Neural crest cell (in vitro differentiated cells): Measurements from ENCODE around the gene PITHD1. TPM values are rescaled to one million over a fixed set of nuclear protein-coding genes. Genes with fewer than 3 reads are reported as not detected.
"Not testable (repeated sequence)": the region's sequence is repeated elsewhere in the genome, so short reads cannot be mapped to it uniquely, and the experiment has no call there.

Source experiments
- DNase-seq: peaks from one replicate; pipeline ENCODE4 v3.0.0; 2021; ENCODE audit warnings: low read depth, mixed read lengths, low spot score
- H3K27ac Mint-ChIP-seq: one replicate; pipeline ENCODE4 v1.8.0; 2021; ENCODE audit warnings: mild to moderate bottlenecking, mixed read lengths; ENCODE audit not compliant: unreplicated experiment
- H3K27me3 Mint-ChIP-seq: 2 replicates; pipeline ENCODE4 v1.8.0; 2021; ENCODE audit warnings: low read depth, mild to moderate bottlenecking, mixed read lengths
- H3K36me3 Mint-ChIP-seq: 2 replicates; pipeline ENCODE4 v1.8.0; 2021; ENCODE audit warnings: low read depth, mild to moderate bottlenecking, mixed read lengths
- H3K4me1 Mint-ChIP-seq: 2 replicates; pipeline ENCODE4 v1.8.0; 2021; ENCODE audit warnings: mixed read lengths
- H3K4me3 Mint-ChIP-seq: one replicate; pipeline ENCODE4 v1.8.0; 2021; ENCODE audit warnings: mild to moderate bottlenecking, mixed read lengths
- H3K9me3 Mint-ChIP-seq: 2 replicates; pipeline ENCODE4 v1.8.0; 2021; ENCODE audit warnings: mixed read lengths
- long read RNA-seq: library from polyadenylated mRNA; unstranded; transcript quantifications from one replicate; pipeline ENCODE4 v2.0.0, GENCODE V29; 2020
- total RNA-seq: library from RNA; stranded (reverse); gene quantifications from 2 replicates; pipeline ENCODE4 v1.2.1, GENCODE V29; 2021
- TF ChIP-seq, protein P1 (sequence below): fragments of 200-600 bp; sonication (generic); conservative IDR thresholded peaks from 2 replicates; pipeline ENCODE4 v1.5.0; 2021; ENCODE audit warnings: antibody characterized with exemption, mild to moderate bottlenecking

PITHD1 gene, protein sequence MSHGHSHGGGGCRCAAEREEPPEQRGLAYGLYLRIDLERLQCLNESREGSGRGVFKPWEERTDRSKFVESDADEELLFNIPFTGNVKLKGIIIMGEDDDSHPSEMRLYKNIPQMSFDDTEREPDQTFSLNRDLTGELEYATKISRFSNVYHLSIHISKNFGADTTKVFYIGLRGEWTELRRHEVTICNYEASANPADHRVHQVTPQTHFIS
- 54.8 and 57.5 TPM in 2 replicates for total RNA-seq
- long read RNA-seq, transcript PITHD1-201 (6 exons, 1,603 nt): major isoform, 12 of 15 reads
- long read RNA-seq, partial matches to known transcripts: 3 of 15 reads
- long read RNA-seq, other reads (novel, unspliced or antisense): 0 of 15 reads

DNA sequence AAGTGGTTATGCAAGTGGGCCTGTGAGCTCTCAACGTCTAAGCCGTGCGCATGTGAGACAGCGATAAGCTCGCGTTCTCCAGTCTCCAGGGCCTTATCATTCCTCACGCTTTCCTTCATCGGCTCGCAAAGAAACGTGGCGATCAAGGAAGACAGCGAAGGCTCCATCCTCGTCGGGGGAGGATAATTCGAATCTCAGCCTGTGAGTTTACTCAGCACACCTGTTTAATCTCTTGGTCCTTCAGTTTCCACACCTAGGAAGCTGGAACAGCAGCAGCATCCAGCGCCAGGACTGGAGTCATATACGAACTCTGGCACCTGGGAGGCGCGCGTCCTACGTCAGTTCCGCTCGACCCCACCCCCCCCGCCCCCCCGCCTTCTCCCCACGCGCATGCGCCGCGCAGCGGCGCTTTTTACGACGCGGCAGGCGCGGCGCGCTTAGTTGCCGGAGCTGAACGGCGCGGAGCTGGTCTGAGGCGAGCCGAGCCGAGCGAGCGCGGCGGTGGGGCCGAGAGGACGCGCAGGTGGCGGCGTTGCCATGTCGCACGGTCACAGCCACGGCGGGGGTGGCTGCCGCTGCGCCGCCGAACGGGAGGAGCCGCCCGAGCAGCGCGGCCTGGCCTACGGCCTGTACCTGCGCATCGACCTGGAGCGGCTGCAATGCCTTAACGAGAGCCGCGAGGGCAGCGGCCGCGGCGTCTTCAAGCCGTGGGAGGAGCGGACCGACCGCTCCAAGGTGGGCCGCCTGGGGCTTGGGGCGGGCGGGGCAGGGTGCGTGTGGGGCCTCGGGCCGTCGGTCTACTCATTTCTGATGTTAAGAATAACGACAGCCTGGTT is at the start of gene PITHD1:
TSS of gene PITHD1 (plus strand) at position 440 of the 836 bp plus-strand sequence. CDS start at position 538, 98 bp downstream.
- H3K4me1 Mint-ChIP-seq: peaks cover 26% of the 10 kb centered on the region
- peak within 1 kb of the TSS; percentile 94 for H3K4me3 Mint-ChIP-seq
- H3K9me3 Mint-ChIP-seq: no peaks in the 10 kb centered on the region
- H3K36me3 Mint-ChIP-seq: peaks cover 5% of the 10 kb centered on the region
- TF ChIP-seq, protein P1, sequence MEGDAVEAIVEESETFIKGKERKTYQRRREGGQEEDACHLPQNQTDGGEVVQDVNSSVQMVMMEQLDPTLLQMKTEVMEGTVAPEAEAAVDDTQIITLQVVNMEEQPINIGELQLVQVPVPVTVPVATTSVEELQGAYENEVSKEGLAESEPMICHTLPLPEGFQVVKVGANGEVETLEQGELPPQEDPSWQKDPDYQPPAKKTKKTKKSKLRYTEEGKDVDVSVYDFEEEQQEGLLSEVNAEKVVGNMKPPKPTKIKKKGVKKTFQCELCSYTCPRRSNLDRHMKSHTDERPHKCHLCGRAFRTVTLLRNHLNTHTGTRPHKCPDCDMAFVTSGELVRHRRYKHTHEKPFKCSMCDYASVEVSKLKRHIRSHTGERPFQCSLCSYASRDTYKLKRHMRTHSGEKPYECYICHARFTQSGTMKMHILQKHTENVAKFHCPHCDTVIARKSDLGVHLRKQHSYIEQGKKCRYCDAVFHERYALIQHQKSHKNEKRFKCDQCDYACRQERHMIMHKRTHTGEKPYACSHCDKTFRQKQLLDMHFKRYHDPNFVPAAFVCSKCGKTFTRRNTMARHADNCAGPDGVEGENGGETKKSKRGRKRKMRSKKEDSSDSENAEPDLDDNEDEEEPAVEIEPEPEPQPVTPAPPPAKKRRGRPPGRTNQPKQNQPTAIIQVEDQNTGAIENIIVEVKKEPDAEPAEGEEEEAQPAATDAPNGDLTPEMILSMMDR: no peak
- DNase-seq: peak; percentile 65
- H3K27me3 Mint-ChIP-seq: no peaks in the 10 kb centered on the region
- peak within 1 kb of the TSS; percentile 97 for H3K27ac Mint-ChIP-seq

DNA sequence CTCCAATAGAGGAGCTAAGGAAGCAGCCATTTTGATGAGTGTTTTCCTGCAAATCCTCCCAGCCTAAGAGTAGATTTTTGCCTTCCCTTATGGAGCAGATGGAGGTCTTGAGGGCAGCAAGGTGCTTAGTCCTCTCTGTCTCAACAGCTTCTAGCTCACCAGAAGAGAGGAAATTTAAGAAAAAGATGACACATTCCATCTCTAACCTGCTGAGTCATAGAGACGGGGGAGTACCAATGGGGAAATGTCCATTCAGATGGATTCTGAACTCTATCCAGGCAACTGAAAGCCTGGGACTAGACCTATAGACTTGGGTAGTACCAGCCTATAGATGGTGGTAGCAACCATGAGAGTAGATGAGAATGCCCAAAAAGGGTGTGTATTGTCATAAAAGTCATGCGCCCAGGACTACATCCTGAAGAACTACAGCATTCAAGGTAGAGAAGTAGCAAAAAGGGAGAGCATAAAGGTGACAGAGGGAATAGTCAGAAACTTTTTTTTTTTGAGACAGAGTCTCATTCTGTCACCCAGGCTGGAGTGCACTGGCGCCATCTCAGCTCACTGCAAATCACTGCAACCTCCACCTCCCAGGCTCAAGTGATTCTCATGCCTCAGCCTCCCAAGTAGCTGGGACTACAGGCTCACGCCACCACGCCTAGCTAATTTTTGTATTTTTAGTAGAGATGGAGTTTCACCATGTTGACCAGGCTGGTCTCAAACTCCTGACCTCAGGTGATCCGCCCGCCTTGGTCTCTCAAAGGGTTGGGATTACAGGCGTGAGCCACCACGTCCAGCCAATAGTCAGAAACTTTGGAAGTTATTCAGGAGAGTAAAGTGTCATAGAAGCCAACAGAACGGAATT is 45.6 kb upstream of the PITHD1 start:
- Mint-ChIP-seq H3K27ac (peak overlapping the region; percentile 17), H3K27me3 (no peaks in the 10 kb centered on the region), H3K9me3 (no peaks in the 10 kb centered on the region), H3K4me1 (peaks cover 16% of the 10 kb centered on the region), H3K4me3 (no peak overlapping the region), H3K36me3 (peaks cover 2% of the 10 kb centered on the region)
- TF ChIP-seq, protein P1: no peak
- no peak for DNase-seq

DNA sequence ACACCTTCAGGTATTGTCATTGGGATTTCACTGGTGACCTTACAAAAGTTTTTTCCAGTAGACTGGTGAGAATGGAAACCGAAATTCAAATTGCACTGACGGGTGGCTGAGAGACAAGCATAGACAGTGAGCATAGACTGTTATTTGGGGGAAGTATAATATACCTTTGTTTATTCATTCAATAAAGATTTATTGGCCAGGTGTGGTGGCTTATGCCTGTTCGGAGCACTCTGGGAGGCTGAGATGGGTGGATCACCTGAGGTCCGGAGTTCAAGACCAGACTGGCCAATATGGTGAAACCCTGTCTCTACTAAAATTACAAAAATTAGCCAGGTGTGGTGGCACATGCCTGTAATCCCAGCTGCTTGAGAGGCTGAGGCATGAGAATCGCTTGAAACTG is 44.9 kb upstream of the PITHD1 start:
- not testable (repeated sequence) for H3K36me3 Mint-ChIP-seq, H3K4me1 Mint-ChIP-seq, H3K4me3 Mint-ChIP-seq, H3K27ac Mint-ChIP-seq, DNase-seq, H3K9me3 Mint-ChIP-seq, H3K27me3 Mint-ChIP-seq

DNA sequence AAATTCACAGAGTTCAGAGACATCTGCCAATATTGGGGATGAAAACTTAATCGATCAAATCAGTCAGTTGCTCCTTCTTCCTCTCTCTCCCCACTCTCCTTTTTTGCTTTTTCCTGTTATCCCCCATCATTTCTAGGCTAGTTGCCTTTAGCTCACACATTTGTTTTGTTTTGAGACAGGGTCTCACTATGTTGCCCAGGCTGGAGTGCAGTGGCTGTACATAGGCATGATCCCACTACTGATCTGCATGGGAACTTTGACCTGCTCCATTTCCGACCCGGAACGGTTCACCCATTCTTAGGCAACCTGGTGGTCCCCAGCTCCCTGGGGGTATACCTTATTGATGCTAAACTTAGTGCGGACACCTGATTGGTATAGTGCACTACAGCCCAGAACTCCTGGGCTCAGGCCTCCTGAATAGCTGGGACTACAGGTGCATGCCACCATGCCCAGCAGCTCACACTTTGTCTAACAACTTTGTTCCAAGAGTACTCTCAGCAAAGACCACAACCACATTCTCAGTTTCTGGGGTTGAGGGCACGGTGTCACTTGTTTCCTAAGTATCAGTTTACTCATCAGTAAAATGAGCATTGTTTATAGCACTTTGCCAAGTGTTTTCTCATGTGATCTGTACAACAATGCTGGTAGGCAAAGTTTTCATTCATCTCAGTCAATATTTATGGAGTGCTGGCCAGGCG is 41.6 kb upstream of the PITHD1 start:
- Mint-ChIP-seq H3K9me3 (no peaks in the 10 kb centered on the region), H3K4me1 (no peaks in the 10 kb centered on the region), H3K27me3 (no peaks in the 10 kb centered on the region), H3K4me3 (no peak overlapping the region), H3K27ac (no peak overlapping the region), H3K36me3 (peaks cover 2% of the 10 kb centered on the region)
- TF ChIP-seq, protein P1: no peak
- DNase-seq: no peak

DNA sequence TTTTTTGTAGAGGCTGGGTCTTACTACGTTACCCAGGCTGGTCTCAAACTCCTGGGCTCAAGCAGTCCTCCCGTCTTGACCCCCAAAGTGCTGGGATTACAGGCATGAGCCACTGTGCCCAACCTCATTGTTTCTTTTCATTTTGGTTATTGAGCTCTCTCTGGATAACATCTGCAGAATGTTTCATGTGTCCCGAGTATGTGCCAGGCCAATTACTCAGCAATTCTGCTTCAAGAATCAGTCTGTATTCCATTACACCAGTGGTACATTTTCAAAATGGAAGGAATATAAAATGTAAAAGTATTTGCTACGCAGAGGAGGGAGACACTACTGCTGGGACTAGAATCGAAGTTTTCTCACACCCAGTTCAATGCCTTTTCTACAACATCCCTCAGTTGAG is 36.6 kb upstream of the PITHD1 start:
- peak overlapping the region; percentile 94 for H3K4me3 Mint-ChIP-seq
- no peak for DNase-seq
- H3K4me1 Mint-ChIP-seq: peaks cover 33% of the 10 kb centered on the region
- H3K27me3 Mint-ChIP-seq: no peaks in the 10 kb centered on the region
- TF ChIP-seq, protein P1: no peak
- no peaks in the 10 kb centered on the region for H3K9me3 Mint-ChIP-seq
- peaks cover 2% of the 10 kb centered on the region for H3K36me3 Mint-ChIP-seq
- H3K27ac Mint-ChIP-seq: no peak overlapping the region
